ENCODE measurements around the gene NYNRIN. TPM values are rescaled to one million over a fixed set of nuclear protein-coding genes. Genes with fewer than 3 reads are reported as not detected.
"Not testable (repeated sequence)": the region's sequence is repeated elsewhere in the genome, so short reads cannot be mapped to it uniquely, and the experiment has no call there.

Gene NYNRIN
- total RNA-seq, 1 experiment from 2014 or later, result 16.6 TPM

DNA sequence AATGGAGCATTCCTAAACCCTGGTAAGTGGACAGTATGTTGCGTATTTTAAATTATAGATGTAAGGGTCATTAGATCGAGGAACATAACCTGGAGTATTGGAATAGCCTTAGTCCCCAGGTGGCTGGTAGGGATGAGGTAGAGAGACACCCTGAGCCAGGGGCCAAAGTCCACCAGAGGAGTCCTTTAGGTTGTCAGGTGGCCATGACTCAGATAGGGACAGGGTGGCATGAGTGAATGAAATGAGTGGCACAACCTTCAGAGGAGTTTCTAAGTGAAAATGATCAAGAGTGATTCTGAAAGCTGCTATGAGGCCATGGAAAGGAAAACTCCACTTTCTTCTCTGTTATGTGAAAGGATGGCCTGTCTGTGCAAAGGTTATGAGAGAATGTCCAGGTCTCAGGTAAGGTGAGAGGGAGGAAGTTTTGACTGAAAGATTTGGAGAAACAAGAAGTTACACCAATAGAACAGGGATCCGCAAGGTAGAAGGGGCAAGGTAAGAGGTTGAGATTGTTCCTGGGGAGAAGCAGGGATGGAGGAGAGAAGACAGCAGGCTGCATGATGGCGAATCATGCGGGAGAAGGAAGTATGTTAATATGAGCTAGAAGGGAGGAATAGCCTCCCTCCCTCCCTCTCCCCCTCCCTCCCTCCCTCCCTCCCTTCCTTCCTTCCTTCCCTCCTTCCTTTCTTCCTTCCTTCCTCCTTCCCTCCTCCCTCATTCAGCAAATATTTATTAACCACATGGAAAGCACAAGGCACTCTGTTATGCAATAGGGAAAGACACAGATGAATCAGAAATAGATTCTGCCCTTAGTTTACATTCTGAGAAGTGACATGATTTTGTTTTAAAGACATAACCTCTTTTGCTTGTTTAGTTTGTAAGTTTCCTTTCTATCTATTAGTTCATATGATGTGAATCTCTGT lies 45.0 kb upstream of the NYNRIN start:
- ChIA-PET POLR2A (no interaction called here), CTCF (interaction anchor here (0.6 to 5.8 kb wide), 2 partner anchors 20 to 356 kb away, joined by 3 to 35 read pairs; partner anchors contain the start of gene ADCY4)
- H3K27me3 Mint-ChIP-seq (ENCODE audit: low read depth), result peaks cover 81% of the 10 kb centered on the region
- TF ChIP-seq ESRRA (CRISPR knock-in tag; IDR thresholded peaks at IDR 0.05; ENCODE audit: borderline replicate concordance), result no peak
- TF ChIP-seq ZNF138 (CRISPR knock-in tag; conservative IDR thresholded peaks at IDR 0.05), result no peak
- TF ChIP-seq GABPB1 (CRISPR knock-in tag; IDR thresholded peaks at IDR 0.05), result no peak
- TF ChIP-seq, protein P1, sequence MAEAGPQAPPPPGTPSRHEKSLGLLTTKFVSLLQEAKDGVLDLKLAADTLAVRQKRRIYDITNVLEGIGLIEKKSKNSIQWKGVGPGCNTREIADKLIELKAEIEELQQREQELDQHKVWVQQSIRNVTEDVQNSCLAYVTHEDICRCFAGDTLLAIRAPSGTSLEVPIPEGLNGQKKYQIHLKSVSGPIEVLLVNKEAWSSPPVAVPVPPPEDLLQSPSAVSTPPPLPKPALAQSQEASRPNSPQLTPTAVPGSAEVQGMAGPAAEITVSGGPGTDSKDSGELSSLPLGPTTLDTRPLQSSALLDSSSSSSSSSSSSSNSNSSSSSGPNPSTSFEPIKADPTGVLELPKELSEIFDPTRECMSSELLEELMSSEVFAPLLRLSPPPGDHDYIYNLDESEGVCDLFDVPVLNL (CRISPR knock-in tag; IDR thresholded peaks at IDR 0.05; ENCODE audit: borderline replicate concordance, low read depth), result no peak
- TF ChIP-seq ZNF423 (CRISPR knock-in tag; IDR thresholded peaks at IDR 0.05), result no peak
- TF ChIP-seq SOX15 (CRISPR knock-in tag; IDR thresholded peaks at IDR 0.05), result no peak
- no peak for TF ChIP-seq PRRX2 (CRISPR knock-in tag; IDR thresholded peaks at IDR 0.05)
- TF ChIP-seq, protein P2, sequence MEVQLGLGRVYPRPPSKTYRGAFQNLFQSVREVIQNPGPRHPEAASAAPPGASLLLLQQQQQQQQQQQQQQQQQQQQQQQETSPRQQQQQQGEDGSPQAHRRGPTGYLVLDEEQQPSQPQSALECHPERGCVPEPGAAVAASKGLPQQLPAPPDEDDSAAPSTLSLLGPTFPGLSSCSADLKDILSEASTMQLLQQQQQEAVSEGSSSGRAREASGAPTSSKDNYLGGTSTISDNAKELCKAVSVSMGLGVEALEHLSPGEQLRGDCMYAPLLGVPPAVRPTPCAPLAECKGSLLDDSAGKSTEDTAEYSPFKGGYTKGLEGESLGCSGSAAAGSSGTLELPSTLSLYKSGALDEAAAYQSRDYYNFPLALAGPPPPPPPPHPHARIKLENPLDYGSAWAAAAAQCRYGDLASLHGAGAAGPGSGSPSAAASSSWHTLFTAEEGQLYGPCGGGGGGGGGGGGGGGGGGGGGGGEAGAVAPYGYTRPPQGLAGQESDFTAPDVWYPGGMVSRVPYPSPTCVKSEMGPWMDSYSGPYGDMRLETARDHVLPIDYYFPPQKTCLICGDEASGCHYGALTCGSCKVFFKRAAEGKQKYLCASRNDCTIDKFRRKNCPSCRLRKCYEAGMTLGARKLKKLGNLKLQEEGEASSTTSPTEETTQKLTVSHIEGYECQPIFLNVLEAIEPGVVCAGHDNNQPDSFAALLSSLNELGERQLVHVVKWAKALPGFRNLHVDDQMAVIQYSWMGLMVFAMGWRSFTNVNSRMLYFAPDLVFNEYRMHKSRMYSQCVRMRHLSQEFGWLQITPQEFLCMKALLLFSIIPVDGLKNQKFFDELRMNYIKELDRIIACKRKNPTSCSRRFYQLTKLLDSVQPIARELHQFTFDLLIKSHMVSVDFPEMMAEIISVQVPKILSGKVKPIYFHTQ (CRISPR knock-in tag; IDR thresholded peaks at IDR 0.05), result no peak
- TF ChIP-seq, protein P3, sequence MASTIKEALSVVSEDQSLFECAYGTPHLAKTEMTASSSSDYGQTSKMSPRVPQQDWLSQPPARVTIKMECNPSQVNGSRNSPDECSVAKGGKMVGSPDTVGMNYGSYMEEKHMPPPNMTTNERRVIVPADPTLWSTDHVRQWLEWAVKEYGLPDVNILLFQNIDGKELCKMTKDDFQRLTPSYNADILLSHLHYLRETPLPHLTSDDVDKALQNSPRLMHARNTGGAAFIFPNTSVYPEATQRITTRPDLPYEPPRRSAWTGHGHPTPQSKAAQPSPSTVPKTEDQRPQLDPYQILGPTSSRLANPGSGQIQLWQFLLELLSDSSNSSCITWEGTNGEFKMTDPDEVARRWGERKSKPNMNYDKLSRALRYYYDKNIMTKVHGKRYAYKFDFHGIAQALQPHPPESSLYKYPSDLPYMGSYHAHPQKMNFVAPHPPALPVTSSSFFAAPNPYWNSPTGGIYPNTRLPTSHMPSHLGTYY (CRISPR knock-in tag; IDR thresholded peaks at IDR 0.05), result no peak
- no peak for TF ChIP-seq RORB (CRISPR knock-in tag; IDR thresholded peaks at IDR 0.05)
- TF ChIP-seq, protein P4, sequence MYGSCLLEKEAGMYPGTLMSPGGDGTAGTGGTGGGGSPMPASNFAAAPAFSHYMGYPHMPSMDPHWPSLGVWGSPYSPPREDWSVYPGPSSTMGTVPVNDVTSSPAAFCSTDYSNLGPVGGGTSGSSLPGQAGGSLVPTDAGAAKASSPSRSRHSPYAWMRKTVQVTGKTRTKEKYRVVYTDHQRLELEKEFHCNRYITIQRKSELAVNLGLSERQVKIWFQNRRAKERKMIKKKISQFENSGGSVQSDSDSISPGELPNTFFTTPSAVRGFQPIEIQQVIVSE (CRISPR knock-in tag; IDR thresholded peaks at IDR 0.05; ENCODE audit: borderline replicate concordance), result no peak
- no peak for DNase-seq (ENCODE audit: low spot score)
- ATAC-seq, result no peak
- no peaks in the 10 kb centered on the region for H3K4me1 Mint-ChIP-seq
- H3K4me3 Mint-ChIP-seq, result no peak overlapping the region
- no peaks in the 10 kb centered on the region for H3K9me3 Mint-ChIP-seq
- H3K36me3 Mint-ChIP-seq, result no peaks in the 10 kb centered on the region
- H3K27ac Mint-ChIP-seq, result no peak overlapping the region

DNA sequence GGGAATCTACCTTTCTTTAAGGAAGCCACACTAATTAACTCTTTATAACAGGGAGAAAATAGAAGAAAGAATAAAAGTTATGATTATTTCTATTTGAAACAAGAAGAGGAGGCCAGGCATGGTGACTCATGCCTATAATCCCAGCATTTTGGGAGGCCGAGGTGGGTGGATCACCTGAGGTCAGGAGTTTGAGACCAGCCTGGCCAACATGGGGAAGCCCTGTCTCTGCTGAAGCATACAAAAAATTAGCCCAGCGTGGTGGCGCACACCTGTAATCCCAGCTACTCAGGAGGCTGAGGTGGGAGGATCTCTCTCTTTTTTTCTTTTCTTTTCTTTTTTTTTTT lies 44.3 kb upstream of the NYNRIN start:
- H3K27ac Mint-ChIP-seq; DNase-seq (ENCODE audit: low spot score); ATAC-seq; POLR2A ChIA-PET; H3K36me3 Mint-ChIP-seq; H3K4me3 Mint-ChIP-seq; H3K4me1 Mint-ChIP-seq; H3K9me3 Mint-ChIP-seq: not testable (repeated sequence)
- peaks cover 78% of the 10 kb centered on the region for H3K27me3 Mint-ChIP-seq (ENCODE audit: low read depth)
- CTCF ChIA-PET, result interaction anchor here (0.6 to 5.8 kb wide), 3 partner anchors 21 to 356 kb away, joined by 3 to 35 read pairs (median 4); partner anchors contain the start of genes ADCY4 and IRF9

DNA sequence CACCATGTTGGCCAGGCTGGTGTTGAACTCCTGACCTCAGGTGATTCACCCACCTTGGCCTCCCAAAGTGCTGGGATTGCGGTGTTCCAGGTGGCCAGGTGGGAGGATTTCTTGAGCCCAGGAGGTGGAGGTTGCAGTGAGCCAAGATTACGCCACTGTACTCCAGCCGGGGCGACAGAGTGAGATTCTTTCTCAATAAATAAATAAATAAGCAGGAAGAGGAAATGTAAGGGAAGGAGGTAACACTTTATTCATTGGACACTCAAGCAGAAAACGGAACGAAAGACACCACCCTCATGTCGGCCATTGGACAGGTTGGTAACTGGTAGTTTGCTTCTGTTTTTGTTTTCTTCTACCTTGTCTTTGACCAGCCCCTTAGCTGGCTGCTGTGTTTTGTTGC lies 43.8 kb upstream of the NYNRIN start:
- Mint-ChIP-seq H3K4me1 (no peaks in the 10 kb centered on the region), H3K9me3 (no peaks in the 10 kb centered on the region), H3K27ac (no peak overlapping the region), H3K27me3 (ENCODE audit: low read depth) (peaks cover 78% of the 10 kb centered on the region), H3K36me3 (no peaks in the 10 kb centered on the region), H3K4me3 (no peak overlapping the region)
- POLR2A ChIA-PET, result no interaction called here
- CTCF ChIA-PET, result interaction anchor here (1.5 to 5.8 kb wide), 3 partner anchors 10 to 194 kb away, joined by 4 to 35 read pairs (median 6); partner anchors contain the start of genes ADCY4 and IRF9
- DNase-seq (ENCODE audit: low spot score) (no peak), ATAC-seq (no peak)
- TF ChIP-seq ATF1 (CRISPR knock-in tag; IDR thresholded peaks at IDR 0.05) (no peak), FOXK1 (CRISPR knock-in tag; IDR thresholded peaks at IDR 0.05) (no peak), FOXP1 (CRISPR knock-in tag; IDR thresholded peaks at IDR 0.05; ENCODE audit: borderline replicate concordance) (no peak), ESRRA (CRISPR knock-in tag; IDR thresholded peaks at IDR 0.05; ENCODE audit: borderline replicate concordance) (no peak)
- TF ChIP-seq, protein P5, sequence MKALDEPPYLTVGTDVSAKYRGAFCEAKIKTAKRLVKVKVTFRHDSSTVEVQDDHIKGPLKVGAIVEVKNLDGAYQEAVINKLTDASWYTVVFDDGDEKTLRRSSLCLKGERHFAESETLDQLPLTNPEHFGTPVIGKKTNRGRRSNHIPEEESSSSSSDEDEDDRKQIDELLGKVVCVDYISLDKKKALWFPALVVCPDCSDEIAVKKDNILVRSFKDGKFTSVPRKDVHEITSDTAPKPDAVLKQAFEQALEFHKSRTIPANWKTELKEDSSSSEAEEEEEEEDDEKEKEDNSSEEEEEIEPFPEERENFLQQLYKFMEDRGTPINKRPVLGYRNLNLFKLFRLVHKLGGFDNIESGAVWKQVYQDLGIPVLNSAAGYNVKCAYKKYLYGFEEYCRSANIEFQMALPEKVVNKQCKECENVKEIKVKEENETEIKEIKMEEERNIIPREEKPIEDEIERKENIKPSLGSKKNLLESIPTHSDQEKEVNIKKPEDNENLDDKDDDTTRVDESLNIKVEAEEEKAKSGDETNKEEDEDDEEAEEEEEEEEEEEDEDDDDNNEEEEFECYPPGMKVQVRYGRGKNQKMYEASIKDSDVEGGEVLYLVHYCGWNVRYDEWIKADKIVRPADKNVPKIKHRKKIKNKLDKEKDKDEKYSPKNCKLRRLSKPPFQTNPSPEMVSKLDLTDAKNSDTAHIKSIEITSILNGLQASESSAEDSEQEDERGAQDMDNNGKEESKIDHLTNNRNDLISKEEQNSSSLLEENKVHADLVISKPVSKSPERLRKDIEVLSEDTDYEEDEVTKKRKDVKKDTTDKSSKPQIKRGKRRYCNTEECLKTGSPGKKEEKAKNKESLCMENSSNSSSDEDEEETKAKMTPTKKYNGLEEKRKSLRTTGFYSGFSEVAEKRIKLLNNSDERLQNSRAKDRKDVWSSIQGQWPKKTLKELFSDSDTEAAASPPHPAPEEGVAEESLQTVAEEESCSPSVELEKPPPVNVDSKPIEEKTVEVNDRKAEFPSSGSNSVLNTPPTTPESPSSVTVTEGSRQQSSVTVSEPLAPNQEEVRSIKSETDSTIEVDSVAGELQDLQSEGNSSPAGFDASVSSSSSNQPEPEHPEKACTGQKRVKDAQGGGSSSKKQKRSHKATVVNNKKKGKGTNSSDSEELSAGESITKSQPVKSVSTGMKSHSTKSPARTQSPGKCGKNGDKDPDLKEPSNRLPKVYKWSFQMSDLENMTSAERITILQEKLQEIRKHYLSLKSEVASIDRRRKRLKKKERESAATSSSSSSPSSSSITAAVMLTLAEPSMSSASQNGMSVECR (CRISPR knock-in tag; IDR thresholded peaks at IDR 0.05; ENCODE audit: borderline replicate concordance), result no peak
- TF ChIP-seq, protein P6, sequence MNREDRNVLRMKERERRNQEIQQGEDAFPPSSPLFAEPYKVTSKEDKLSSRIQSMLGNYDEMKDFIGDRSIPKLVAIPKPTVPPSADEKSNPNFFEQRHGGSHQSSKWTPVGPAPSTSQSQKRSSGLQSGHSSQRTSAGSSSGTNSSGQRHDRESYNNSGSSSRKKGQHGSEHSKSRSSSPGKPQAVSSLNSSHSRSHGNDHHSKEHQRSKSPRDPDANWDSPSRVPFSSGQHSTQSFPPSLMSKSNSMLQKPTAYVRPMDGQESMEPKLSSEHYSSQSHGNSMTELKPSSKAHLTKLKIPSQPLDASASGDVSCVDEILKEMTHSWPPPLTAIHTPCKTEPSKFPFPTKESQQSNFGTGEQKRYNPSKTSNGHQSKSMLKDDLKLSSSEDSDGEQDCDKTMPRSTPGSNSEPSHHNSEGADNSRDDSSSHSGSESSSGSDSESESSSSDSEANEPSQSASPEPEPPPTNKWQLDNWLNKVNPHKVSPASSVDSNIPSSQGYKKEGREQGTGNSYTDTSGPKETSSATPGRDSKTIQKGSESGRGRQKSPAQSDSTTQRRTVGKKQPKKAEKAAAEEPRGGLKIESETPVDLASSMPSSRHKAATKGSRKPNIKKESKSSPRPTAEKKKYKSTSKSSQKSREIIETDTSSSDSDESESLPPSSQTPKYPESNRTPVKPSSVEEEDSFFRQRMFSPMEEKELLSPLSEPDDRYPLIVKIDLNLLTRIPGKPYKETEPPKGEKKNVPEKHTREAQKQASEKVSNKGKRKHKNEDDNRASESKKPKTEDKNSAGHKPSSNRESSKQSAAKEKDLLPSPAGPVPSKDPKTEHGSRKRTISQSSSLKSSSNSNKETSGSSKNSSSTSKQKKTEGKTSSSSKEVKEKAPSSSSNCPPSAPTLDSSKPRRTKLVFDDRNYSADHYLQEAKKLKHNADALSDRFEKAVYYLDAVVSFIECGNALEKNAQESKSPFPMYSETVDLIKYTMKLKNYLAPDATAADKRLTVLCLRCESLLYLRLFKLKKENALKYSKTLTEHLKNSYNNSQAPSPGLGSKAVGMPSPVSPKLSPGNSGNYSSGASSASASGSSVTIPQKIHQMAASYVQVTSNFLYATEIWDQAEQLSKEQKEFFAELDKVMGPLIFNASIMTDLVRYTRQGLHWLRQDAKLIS (CRISPR knock-in tag; IDR thresholded peaks at IDR 0.05; ENCODE audit: borderline replicate concordance), result no peak

Measured in WTC11 (cell line).